Measurements from ENCODE around the gene NEU2. TPM values are rescaled to one million over a fixed set of nuclear protein-coding genes. Genes with fewer than 3 reads are reported as not detected.

NEU2 gene
- total RNA-seq, 1 donor: not detected

- TF ChIP-seq CTCF (IDR thresholded peaks at IDR 0.05; ENCODE audit: insufficient read depth, low read length): no peak
- no peak for DNase-seq (ENCODE audit: low read depth)
Observed at GRCh38 chr2:233065954-233066470, 33.5 kb downstream of the NEU2 start.

GRCh38 chr2:233068762-233069418, 36.4 kb downstream of the NEU2 start:
- TF ChIP-seq CTCF (IDR thresholded peaks at IDR 0.05; ENCODE audit: insufficient read depth, low read length): no peak
- DNase-seq (ENCODE audit: low read depth): no peak
- no peak overlapping the region for H3K4me3 ChIP-seq (ENCODE audit: low read depth, low read length)

More at GRCh38 chr2:233065954-233066470, 33.5 kb downstream of the NEU2 start:
- H3K4me3 ChIP-seq (ENCODE audit: low read depth, low read length): no peak overlapping the region

- no peak for DNase-seq (ENCODE audit: low read depth)
- TF ChIP-seq CTCF (IDR thresholded peaks at IDR 0.05; ENCODE audit: insufficient read depth, low read length): no peak
- no peak overlapping the region for H3K4me3 ChIP-seq (ENCODE audit: low read depth, low read length)
Observed at GRCh38 chr2:233072838-233073237, 40.4 kb downstream of the NEU2 start.

GRCh38 chr2:233074106-233074505, 41.6 kb downstream of the NEU2 start:
- TF ChIP-seq CTCF (IDR thresholded peaks at IDR 0.05; ENCODE audit: insufficient read depth, low read length): no peak
- DNase-seq (ENCODE audit: low read depth): no peak
- H3K4me3 ChIP-seq (ENCODE audit: low read depth, low read length): no peak overlapping the region

- DNase-seq (ENCODE audit: low read depth): no peak
- no peak overlapping the region for H3K4me3 ChIP-seq (ENCODE audit: low read depth, low read length)
- no peak for TF ChIP-seq CTCF (IDR thresholded peaks at IDR 0.05; ENCODE audit: insufficient read depth, low read length)
Observed at GRCh38 chr2:233075141-233075965, 42.9 kb downstream of the NEU2 start.

GRCh38 chr2:233075966-233076339, 43.5 kb downstream of the NEU2 start:
- TF ChIP-seq CTCF (IDR thresholded peaks at IDR 0.05; ENCODE audit: insufficient read depth, low read length): no peak
- DNase-seq (ENCODE audit: low read depth): no peak

More at GRCh38 chr2:233075966-233076339, 43.5 kb downstream of the NEU2 start:
- H3K4me3 ChIP-seq (ENCODE audit: low read depth, low read length): no peak overlapping the region
